ENCODE results near the gene PRPF40B. TPM values are rescaled to one million over a fixed set of nuclear protein-coding genes. Genes with fewer than 3 reads are reported as not detected.
"Not testable (repeated sequence)": the region's sequence is repeated elsewhere in the genome, so short reads cannot be mapped to it uniquely, and the experiment has no call there.

Gene PRPF40B
- total RNA-seq, 1 donor from 2014 or later = 13.7 TPM

DNA sequence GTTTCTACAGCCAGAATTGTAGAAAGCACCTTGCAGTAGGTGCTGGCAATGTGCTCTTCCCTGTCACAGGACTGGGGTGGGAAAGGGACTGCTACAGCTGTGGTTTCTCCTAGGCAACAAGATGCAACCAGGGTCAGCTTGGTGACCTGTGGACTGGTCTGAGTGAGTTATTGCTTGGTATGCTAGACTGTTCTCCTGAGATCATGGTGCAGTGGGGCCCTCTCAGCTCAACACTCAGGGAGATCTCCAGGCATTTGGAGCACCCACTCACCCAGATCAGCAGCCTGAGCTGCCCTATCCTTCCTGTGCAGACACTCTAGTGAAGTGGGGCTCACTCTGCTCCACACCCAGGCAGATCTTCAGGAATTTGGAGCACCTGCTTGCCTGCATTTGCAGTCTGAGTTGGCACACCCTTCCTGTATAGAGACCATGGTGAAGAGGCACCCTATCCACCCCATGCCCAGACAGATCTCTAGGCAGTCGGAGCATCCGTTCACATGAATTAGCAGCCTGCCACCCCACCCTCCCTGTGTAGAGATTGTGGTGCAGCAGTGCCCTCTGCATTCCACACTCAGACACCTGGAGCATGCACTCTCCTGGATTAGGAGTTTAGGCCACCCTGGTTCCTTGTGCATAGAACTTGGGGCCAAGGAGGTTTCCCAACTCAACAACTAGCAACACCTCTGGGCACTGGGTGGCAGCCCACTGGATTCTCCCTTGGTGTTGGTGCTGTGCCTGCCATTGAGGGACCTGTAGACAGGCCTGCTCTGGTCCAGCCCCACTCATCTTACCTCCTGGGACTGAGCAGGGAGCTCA, 14.1 kb upstream of the PRPF40B start:
- no peak for DNase-seq (ENCODE audit: low spot score)

DNA sequence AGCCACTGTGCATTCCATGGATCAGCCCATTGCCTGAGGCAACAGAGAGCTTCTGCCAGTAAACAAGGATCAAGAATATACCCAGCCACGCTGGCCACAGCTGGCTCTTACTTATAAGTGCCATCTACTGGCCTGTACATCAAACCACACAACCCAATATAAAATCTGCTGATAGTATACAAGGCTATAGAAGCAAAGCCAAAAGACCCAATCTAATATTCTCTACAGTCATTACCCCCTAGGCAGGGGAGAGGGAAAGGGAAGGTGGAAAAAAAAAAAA, 13.5 kb upstream of the PRPF40B start:
- DNase-seq (ENCODE audit: low spot score) = no peak

DNA sequence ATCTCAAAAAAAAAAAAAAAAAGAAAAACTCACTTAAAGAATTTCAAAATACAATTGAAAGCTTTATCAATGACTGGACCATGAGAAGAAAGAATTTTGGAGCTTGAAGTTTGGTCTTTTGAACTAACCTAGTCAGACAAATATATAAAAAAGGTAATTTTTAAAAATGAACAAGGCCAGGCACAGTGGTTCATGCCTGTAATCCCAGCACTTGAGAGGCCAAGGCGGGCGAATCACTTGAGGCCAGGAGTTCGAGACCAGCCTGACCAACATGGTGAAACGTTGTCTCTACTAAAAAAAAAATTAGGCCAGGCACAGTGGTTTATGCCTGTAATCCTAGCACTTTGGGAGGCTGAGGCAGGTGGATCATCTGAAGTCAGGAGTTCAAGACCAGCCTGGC, 12.6 kb upstream of the PRPF40B start:
- not testable (repeated sequence) for DNase-seq (ENCODE audit: low spot score)

DNA sequence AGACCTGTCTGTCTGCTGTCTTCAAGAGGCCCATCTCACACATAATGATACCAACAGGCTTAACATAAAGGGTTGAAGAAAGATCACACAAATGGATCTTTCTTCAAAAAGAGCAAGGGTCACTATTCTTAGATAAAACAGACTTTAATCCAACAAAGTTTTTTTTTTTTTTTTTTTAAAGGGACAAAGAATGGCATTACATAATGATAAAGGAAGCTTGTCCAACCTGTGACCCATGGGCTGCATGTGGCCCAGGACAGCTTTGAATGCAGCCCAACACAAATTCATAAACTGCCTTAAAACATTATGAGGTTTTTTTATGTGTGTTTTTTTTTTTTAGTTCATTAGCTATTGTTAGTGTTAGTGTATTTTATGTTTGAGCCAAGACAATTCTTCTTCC, 11.2 kb upstream of the PRPF40B start:
- no peak for DNase-seq (ENCODE audit: low spot score)

DNA sequence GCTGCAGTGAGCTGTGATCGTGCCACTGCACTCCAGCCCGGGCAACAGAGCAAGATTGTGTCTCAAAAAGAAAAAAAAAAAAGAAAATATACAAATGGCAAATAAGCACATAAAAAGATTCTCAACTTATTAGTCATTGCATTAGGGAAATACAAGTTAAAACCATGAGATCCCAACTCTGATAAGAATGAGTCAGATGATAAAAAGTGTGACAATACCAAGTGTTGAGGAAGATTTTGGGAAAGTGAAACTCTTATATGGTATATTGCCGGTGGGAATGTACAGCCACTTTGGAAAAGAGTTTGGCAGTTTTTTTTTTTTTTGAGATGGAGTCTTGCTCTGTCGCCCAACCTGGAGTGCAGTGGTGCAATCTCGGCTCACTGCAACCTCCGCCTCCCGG, 7.6 kb upstream of the PRPF40B start:
- DNase-seq (ENCODE audit: low spot score) = no peak

DNA sequence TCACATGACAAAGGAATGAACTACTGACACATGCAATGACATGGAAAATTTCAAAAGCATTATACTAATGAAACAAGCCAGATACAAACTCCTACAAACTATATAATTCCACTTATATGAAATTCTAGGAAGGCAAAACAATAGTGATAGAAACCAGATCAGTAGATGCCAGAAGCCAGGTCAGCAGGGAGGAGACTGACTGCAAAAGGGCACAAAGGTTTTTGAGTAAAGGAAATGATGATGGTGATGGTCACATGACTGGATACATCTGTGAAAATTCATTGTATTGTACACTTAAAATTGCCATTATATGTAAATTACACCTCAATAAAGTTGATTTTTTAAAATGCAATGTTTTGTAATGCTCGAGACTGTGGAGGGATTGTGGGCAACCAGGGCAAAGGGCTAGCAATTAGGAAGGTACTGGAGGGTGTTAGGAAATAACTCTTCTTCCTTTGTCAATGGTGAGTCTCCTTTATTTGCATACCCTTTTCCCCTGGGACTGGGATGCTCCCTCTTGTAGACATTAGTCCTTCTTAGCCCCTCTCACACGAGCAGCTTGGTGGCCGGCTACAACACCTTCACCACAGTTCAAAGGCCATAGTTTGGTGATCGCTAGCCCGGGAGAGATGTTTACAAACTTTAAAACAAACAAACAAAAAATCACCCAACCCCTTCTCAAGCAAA, 6.7 kb upstream of the PRPF40B start:
- no peak for DNase-seq (ENCODE audit: low spot score)

DNA sequence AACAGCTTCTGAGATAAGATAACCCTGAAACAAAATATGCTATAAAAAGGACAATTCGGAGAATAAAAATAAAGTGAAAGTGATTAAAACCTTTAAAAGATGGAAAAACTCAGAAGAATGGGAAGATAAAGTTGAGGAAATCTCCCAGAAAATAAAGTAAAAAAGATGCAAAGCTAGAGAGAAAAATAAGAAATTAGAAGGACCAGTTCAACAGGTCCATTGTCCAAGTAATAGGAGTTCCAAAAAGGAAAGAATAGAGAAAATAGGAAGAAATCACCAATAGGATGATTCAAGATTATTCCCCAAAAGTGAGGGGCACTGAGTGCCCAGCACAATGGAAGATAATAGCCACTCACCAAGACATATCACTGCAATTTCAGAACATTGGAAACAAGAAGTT, 4.8 kb upstream of the PRPF40B start:
- no peak for DNase-seq (ENCODE audit: low spot score)

DNA sequence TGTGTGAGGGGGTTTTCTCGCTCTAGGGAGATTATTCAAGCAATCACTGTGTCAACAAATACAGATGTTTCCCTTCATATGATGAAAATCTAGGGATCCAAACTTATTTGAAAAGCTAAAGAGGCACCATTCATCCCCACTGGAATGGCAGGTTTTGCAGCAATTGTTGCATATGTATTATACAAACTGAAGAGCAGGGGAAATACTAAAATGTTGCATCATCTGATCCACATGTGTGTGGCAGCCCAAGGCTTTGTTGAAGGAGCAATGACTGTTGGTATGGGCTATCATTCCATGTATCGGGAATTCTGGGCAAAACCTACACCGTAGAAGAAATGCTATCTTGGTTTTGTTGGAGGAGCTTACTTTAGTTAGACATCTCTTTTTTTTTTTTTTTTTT, 4.1 kb upstream of the PRPF40B start:
- DNase-seq (ENCODE audit: low spot score) = no peak

DNA sequence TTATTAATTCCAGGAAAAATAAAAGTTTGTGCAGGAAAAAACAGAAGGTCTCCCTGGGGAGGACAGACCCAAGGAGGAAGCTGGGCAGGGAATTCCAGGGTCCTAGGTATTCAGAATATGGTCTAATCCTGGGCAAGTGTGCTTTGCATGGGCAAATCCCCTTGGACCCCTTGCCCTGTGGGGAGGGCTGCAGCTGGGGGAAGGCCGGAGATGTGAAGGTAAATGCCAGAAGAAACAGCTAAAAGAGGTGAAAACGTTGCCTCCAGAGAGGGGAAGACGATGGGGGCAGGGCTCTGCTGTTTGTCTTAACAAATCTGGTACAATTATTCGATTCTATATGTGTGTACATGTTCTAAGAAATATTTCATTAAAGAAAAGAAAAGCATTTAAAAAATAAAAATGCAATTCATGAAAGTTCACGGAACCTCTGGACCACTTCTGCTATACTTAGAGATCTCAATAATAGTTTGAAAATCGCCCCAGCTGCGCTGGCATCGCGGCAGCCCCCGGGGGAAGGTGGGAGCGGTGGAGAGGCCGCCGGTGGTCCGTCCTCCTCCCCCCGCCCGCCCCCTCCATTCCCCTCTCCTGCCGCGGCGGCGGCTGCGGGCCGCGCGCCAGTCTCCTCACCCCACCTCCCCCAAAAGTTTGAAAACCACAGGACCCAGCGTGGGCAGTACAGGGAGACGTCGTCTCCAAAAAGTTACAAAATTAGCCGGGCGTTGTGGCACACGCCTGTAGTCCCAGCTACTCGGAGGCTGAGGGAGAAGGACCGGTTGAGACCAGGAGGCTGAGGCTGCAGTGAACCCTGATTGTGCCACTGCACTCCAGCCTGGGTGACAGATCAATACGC, 1.5 kb upstream of the PRPF40B start:
- DNase-seq (ENCODE audit: low spot score) = no peak

DNA sequence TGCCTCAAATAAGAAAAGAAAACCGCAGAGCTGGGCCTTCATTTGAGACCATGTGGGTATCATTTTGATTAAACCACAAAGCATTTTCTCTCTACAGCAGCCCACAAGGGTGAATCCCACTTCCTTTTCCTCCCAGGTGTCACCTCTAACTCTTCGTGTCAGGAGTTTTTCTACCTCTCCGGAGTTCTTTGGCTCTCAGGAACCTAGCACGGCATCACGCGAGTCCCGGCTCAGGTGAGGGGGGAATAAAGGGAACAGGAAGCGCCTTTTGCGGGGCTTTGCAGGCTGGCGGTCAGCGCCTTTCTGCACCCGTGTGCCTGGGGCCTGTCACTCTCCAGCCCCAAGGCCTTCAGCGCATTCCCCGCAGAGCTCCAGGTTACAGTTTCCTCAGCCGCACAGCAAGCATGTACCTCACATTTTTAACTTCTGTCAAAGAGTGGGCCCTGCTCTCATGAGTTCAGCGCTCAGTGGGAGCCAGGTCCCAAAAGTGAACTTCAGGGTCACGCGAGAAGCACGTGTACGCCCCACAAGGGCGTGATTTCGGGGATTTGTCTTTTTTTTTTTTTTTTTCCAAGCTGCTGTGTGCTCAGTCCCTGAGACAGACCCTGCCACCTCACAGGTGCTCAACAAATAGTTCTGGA, 740 bp upstream of the PRPF40B start:
- no peak for DNase-seq (ENCODE audit: low spot score)

DNA sequence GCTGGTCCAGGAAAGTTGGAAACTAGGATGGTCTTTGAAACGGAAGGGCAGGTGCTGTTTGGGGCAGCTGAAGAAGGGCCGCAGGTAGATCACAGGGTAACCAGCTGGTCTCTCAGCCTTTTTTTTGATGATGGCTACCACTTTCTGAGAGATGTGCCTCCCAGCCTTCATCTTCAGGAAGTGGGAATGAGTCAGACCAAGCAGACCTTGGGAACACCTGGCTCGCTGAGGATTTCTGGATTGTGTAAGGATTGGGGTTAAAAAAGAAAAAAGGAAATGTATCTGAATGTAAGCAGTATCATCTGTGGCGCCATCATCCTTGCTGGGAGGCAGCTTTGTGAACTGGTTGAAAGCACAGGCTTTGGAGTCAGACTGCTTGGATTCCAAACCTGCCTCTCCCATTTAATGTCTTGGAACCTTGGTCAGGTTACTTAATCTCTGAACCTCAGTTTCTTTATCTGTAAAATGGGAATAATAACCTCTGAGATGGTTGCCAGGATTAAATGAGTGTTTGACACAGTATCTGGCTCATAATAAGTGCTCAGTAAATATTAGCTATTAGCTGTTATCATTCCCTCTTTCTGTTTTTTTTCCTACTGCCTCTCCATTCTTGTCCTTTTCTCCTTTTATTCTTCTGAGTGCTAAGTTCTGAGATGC, 1.7 kb downstream of the PRPF40B start:
- DNase-seq (ENCODE audit: low spot score) = no peak

DNA sequence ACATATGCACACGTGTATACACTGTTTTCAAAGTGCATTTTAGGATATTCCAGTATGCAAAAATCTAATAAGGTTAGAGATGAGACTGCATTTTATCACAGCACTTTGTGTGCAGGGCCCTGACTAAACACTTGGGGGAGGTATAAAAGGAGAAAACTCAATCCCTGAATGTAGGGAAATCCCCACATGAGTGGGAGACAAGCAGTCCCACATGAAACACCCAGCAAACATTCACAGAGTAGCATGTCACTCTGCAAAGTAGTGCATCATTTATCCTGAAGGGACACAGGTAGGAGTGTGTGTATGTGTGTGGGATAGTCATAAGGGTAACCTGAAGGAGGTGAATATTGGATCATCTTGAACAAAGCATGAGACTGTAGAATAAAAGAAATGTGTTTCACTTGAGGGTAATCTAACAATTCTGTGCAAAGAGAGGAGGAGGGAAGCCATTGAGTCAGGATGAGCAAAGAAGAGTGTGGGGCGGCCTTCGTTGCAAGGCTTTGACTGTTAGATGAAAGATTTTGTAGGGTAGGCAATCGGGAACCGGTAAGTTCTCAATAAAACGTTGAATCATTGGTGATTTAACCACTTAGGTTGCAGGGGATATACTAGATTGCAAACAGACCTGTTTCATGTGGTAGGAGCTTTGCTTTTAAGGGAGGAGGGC, 2.9 kb downstream of the PRPF40B start:
- DNase-seq (ENCODE audit: low spot score) = no peak

DNA sequence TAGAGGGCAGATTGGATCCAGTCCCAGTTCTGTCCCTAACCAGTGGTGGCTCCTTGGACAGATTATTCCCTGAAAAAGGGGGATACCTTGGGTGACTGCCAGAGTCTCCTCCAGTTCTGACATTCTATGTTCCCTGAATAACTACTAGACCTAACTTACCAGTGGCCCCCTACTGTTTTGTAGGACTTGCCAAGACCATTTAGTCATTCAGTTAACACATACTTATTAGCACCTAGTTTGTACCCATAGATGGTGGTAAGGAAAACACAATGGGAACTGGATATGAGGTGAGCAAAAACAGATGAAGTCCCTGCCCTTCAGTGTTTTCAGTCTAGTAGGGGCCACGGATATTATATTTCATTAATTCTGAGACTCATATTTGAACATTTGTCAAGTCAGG, 3.5 kb downstream of the PRPF40B start:
- DNase-seq (ENCODE audit: low spot score) = no peak

DNA sequence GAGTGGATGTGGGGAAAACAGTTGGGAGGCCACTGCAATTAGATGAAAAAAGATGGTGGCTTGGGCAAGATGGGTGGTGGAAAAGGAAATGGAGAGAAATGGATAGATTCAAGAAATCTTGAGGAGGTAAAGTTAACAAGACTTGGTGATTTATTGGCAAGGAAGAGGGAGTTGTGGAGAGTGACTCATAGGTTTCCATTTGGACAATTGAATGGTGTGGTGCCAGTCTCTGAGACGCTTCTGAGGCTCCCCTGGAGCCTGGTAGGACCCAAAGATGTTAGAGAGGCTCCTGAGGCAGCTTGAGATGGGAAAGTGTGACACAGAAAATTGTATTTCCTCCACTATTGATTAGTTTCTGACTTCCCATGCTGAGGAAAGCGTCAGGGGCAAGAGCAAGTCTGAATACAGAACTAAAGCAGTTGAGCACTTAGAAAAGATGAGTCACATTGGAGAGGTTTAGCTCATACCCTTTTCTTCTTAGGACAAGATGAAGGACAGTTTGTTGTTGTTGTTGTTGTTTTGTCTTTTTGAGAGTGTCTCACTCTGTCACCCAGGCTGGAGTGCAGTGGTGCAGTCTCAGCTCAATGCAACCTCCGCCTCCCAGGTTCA, 4.5 kb downstream of the PRPF40B start:
- no peak for DNase-seq (ENCODE audit: low spot score)

DNA sequence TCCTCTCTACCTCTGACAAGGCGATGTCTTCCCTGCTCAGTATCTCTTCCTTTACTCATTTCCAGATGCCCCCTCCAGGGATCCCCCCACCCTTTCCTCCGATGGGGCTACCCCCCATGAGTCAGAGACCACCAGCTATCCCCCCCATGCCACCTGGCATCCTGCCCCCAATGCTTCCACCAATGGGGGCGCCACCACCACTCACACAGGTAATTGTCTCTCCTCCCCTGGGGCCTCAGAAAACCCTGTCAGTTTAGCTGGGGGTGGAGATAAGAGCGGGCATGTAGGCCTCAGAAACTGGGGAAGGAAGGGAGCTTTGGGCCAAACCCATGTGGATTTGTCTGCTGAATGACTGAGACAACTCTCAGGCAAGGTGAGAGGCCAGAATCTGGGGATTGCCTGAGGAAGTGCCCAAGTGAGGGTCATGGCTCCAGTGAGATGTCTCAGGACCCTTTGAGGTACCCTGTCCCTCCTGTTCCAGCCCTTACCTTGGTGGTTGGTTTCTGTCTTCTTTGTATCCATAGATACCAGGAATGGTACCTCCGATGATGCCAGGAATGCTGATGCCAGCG, 8.1 kb downstream of the PRPF40B start:
- DNase-seq (ENCODE audit: low spot score) = no peak

DNA sequence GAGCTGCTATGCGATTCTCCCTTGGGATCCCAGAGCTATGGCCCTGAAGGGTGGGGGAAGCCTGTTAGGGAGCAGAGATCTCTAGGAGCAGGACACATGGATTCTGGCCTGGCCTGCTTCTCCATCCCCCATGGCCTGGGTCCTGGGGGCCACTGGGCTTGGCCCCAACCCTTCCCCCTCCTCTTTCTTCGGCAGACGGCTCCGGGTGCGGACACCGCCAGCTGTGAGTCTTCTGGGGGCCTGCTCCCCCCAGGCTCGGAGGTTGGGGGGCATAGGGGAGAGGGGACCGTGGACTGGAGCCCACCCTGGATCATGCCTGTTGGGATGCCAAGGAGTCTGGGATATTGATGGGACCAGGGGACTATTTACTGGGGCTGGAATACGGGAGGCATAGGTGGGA, 9.0 kb downstream of the PRPF40B start:
- no peak for DNase-seq (ENCODE audit: low spot score)

DNA sequence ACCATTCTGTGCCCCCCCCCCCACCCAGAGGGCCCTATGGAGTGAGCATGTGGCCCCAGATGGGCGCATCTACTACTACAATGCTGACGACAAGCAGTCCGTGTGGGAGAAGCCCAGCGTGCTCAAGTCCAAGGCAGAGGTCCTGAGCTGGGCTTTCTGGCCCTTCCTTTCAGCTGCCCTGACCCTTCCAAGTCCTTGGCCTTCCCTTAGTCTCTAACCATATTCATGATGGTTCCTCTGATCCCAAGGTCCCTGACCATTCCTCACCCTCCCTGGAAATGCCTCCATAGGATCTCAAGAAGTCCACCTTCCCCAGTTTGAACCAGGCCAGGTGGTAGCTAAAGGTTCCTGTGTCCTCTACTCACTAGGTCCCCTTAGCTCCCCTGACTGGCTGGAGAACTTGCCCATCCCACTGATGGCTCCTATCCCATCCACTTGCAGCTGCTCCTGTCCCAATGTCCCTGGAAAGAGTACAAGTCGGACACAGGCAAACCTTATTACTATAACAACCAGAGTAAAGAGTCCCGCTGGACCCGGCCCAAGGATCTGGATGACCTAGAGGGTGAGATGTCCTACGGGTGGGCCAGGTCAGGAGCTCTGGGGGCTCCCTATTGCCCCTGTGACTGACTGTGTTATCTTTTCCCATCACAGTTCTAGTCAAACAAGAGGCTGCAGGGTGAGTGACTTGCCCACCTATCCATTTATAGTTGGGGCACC, 9.8 kb downstream of the PRPF40B start:
- DNase-seq (ENCODE audit: low spot score) = no peak

DNA sequence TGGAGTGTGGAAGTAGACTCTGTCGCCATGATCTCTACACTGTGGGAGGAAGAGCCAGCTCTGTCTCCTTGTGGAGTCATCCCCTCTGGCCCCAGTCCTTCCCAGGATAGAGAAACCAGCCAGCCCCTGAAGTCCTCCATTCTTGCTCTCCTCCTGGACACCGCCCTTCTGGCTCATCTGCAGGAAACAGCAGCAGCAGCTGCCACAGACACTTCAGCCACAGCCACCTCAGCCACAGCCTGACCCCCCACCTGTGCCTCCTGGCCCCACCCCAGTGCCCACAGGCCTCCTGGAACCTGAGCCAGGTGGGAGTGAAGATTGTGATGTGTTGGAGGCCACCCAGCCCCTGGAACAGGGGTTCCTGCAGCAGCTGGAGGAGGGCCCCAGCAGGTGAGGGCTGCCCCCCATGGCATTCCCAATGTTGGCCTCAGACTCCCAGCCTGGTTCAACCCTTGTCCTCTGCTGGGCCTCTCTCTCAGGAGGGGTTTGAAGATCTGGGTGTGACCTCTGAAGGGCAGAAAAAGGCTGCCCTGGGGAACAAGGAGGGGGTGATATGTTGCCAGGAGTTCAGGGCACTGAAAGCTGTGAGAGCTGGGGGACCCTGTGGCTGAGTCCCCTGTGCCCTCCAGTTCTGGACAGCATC, 10.5 kb downstream of the PRPF40B start:
- no peak for DNase-seq (ENCODE audit: low spot score)

DNA sequence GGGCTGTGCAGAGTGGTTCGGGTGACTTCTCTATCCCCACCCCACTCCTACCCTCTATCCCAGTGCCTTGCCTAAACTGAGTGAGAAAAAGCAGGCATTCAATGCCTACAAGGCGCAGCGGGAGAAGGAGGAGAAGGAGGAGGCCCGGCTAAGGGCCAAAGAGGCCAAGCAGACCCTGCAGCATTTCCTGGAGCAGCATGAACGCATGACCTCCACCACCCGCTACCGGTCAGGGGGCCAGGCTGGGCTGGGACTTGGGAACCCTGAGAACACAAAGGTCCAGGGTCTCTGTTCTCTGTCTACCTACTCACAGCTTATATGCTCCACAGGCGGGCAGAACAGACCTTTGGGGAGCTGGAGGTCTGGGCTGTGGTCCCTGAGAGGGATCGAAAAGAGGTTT, 11.7 kb downstream of the PRPF40B start:
- DNase-seq (ENCODE audit: low spot score) = no peak
